Left ventricle myocardium inferior (tissue), 1 donor: ENCODE data around the gene CDK17. TPM values are rescaled to one million over a fixed set of nuclear protein-coding genes. Genes with fewer than 3 reads are reported as not detected.
"Not testable (repeated sequence)": the region's sequence is repeated elsewhere in the genome, so short reads cannot be mapped to it uniquely, and the experiment has no call there.

Experiments
- DNase-seq: peaks from one replicate; pipeline ENCODE4 v3.0.0-alpha.2; 2020
- H3K27ac ChIP-seq: fragments of 200-600 bp; replicated peaks from 2 replicates; pipeline ENCODE4 v1.8.0; 2021
- H3K27me3 ChIP-seq: fragments of 200-600 bp; 2 replicates; pipeline ENCODE4 v1.8.0; 2021; ENCODE audit warnings: low read depth
- H3K36me3 ChIP-seq: fragments of 200-600 bp; 2 replicates; pipeline ENCODE4 v1.8.0; 2021
- H3K4me1 ChIP-seq: fragments of 200-600 bp; 2 replicates; pipeline ENCODE4 v1.8.0; 2021
- H3K4me3 ChIP-seq: fragments of 200-600 bp; 2 replicates; pipeline ENCODE4 v1.8.0; 2021; ENCODE audit warnings: mild to moderate bottlenecking, moderate library complexity
- H3K9me3 ChIP-seq: fragments of 200-600 bp; replicated peaks from 2 replicates; pipeline ENCODE4 v1.8.0; 2021
- intact Hi-C: fragments of 100-400 bp; cut with micrococcal nuclease; formaldehyde crosslinking; loops from one replicate; pipeline ENCODE4 v1.11.0; 2022
- total RNA-seq: library from RNA; stranded (reverse); fragmentation: NEBNext Ultra II Directional; extraction: Animal tissue kit (Norgen Biotek cat#: 25700); gene quantifications from one replicate; pipeline ENCODE4 v1.2.1, GENCODE V29; 2021
- TF ChIP-seq, protein P1 (sequence below): fragments of 200-600 bp; IDR thresholded peaks from 2 replicates; pipeline ENCODE4 v1.8.0; 2021; ENCODE audit warnings: antibody characterized with exemption, mild to moderate bottlenecking, borderline replicate concordance
- donor health status: DM: no; HTN: yes; CAD: no; lungs with severe emphysema.

CDK17 gene
- total RNA-seq, 1 donor from 2014 or later: 15.9 TPM

DNA sequence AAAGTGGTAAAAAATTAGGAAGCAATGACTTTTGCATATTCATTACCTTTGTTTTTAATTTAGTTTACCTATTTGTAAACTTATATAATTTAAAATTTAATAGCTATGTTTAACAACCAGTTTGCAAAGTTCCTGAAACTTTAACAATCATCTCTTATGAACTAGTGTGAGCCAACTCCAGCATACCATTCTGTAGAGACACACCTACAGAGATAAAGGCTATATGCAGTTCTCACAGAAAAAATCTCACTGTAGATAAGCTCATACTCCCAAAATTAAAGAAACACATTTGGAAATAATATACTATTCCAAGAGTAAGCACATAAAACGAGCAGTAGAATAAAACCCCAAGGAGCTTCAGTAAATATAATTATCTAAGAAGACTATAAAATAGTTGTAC lies 77.5 kb downstream of the CDK17 start:
- H3K27me3 ChIP-seq: no peaks in the 10 kb centered on the region
- H3K36me3 ChIP-seq: peaks cover 21% of the 10 kb centered on the region
- TF ChIP-seq, protein P1, sequence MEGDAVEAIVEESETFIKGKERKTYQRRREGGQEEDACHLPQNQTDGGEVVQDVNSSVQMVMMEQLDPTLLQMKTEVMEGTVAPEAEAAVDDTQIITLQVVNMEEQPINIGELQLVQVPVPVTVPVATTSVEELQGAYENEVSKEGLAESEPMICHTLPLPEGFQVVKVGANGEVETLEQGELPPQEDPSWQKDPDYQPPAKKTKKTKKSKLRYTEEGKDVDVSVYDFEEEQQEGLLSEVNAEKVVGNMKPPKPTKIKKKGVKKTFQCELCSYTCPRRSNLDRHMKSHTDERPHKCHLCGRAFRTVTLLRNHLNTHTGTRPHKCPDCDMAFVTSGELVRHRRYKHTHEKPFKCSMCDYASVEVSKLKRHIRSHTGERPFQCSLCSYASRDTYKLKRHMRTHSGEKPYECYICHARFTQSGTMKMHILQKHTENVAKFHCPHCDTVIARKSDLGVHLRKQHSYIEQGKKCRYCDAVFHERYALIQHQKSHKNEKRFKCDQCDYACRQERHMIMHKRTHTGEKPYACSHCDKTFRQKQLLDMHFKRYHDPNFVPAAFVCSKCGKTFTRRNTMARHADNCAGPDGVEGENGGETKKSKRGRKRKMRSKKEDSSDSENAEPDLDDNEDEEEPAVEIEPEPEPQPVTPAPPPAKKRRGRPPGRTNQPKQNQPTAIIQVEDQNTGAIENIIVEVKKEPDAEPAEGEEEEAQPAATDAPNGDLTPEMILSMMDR: no peak
- no peak overlapping the region for H3K27ac ChIP-seq
- no peak for DNase-seq
- peaks cover 14% of the 10 kb centered on the region for H3K4me1 ChIP-seq
- H3K9me3 ChIP-seq: peaks cover 3% of the 10 kb centered on the region
- H3K4me3 ChIP-seq: no peak overlapping the region
- intact Hi-C loops: no loop called here

DNA sequence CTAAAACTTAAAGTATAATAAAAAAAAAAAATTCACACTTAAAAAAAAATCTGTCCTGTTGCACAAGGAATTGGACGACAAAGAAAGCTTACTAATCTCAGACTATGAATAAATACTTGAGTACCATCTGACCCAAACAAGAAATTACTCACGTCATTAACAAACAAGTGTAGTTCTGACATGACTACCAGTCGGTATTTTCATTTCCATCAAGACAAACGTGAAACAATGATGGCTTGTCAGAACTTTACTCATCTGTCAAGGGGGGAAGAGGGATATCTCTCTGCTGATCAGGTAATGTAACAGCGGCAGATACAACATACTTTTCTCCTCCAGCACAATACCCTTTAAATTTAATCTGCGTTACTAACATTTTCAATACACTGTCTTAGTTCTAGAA lies 78.3 kb downstream of the CDK17 start:
- H3K9me3 ChIP-seq: peaks cover 4% of the 10 kb centered on the region
- peaks cover 21% of the 10 kb centered on the region for H3K36me3 ChIP-seq
- DNase-seq: no peak
- H3K4me3 ChIP-seq: no peak overlapping the region
- intact Hi-C loops: no loop called here
- no peaks in the 10 kb centered on the region for H3K27me3 ChIP-seq
- peaks cover 8% of the 10 kb centered on the region for H3K4me1 ChIP-seq
- no peak overlapping the region for H3K27ac ChIP-seq
- TF ChIP-seq, protein P1: no peak

DNA sequence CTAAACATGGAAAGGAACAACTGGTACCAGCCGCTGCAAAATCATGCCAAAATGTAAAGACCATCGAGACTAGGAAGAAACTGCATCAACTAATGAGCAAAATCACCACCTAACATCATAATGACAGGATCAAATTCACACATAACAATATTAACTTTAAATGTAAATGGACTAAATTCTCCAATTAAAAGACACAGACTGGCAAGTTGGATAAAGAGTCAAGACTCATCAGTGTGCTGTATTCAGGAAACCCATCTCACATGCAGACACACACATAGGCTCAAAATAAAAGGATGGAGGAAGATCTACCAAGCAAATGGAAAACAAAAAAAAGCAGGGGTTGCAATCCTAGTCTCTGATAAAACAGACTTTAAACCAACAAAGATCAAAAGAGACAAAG lies 82.4 kb downstream of the CDK17 start:
- H3K27me3 ChIP-seq, H3K4me3 ChIP-seq, DNase-seq, H3K27ac ChIP-seq, H3K9me3 ChIP-seq, intact Hi-C loops: not testable (repeated sequence)
- Histone ChIP-seq H3K36me3 (peaks cover 13% of the 10 kb centered on the region), H3K4me1 (peaks cover 22% of the 10 kb centered on the region)

DNA sequence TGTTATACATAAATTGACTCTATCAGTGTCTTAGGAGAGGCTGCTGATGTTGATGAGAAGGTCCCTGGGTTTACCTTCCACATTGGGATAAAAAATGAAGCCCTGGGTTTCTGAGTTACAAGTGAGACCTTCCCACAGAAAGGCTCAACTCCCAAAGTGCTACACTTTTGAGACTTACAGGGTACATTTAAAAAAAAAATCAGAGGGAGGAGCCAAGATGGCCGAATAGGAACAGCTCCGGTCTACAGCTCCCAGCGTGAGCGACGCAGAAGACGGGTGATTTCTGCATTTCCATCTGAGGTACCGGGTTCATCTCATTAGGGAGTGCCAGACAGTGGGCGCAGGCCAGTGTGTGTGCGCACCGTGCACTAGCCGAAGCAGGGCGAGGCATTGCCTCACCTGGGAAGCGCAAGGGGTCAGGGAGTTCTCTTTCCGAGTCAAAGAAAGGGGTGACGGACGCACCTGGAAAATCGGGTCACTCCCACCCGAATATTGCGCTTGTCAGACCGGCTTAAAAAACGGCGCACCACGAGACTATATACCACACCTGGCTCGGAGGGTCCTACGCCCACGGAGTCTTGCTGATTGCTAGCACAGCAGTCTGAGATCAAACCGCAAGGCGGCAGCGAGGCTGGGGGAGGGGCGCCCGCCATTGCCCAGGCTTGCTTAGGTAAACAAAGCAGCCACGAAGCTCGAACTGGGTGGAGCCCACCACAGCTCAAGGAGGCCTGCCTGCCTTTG lies 84.3 kb downstream of the CDK17 start:
- intact Hi-C loops, DNase-seq, H3K9me3 ChIP-seq, H3K27me3 ChIP-seq: not testable (repeated sequence)
- Histone ChIP-seq H3K36me3 (peaks cover 15% of the 10 kb centered on the region), H3K4me3 (peak overlapping the region; percentile 59), H3K27ac (peak overlapping the region; percentile 55), H3K4me1 (peaks cover 22% of the 10 kb centered on the region)

DNA sequence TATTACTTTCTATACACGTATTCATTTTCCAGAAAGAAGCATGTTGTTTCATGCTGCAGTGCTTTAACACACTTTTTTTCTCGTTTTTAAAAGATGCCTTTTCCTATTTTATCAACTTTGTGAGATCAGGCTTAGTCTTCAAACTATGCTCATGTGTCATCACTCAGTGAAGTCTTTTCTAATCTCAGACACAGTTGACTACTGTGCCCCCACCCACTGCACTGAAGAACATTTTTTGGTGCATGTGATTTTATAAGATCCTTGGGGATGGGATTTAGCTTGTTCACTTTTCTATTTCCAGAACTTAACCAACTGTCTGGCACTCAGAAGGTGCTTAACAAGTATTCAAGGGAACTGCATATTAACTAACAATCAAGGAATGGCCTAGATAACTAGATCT lies 85.5 kb downstream of the CDK17 start:
- Histone ChIP-seq H3K4me3 (no peak overlapping the region), H3K27ac (no peak overlapping the region), H3K27me3 (no peaks in the 10 kb centered on the region), H3K36me3 (peaks cover 15% of the 10 kb centered on the region), H3K9me3 (peaks cover 4% of the 10 kb centered on the region), H3K4me1 (peaks cover 22% of the 10 kb centered on the region)
- intact Hi-C loops: no loop called here
- no peak for DNase-seq
- TF ChIP-seq, protein P1: no peak

DNA sequence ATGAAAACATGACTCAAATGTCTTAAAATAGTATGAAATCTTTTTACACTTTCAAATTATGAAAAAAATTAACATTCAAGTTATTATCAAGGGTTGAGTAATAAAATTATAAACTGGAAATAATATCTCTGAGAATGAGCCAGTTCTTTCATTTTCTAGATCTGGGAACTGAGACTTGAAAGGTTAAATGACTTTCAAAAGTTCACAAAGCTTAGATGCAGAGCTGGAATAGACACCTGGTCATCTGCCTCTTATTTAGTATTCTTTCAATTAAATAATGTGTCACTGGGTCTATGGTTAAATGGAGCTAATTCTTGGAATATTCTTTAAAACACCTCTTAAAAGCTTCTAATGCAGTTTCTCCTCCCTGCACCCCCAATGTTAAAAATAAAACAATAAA lies 86.6 kb downstream of the CDK17 start:
- intact Hi-C loops: no loop called here
- H3K27ac ChIP-seq: no peak overlapping the region
- TF ChIP-seq, protein P1: no peak

More for the DNA sequence above, 86.6 kb downstream of the CDK17 start:
- H3K9me3 ChIP-seq: peaks cover 4% of the 10 kb centered on the region
- no peaks in the 10 kb centered on the region for H3K27me3 ChIP-seq
- no peak overlapping the region for H3K4me3 ChIP-seq
- peaks cover 22% of the 10 kb centered on the region for H3K4me1 ChIP-seq
- DNase-seq: no peak
- peaks cover 15% of the 10 kb centered on the region for H3K36me3 ChIP-seq
